HS-27A (cell line): Measurements from ENCODE around the gene SLC9C2.
"Not testable (repeated sequence)": the region's sequence is repeated elsewhere in the genome, so short reads cannot be mapped to it uniquely, and the experiment has no call there.

Source experiments
- DNase-seq: peaks from one replicate; pipeline ENCODE4 v3.0.0-alpha.2; 2012; ENCODE audit warnings: low read depth, missing footprints

Gene SLC9C2

GRCh38 chr1:173485401-173485800, 117.5 kb downstream of the SLC9C2 start:
- DNase-seq = no peak

DNA sequence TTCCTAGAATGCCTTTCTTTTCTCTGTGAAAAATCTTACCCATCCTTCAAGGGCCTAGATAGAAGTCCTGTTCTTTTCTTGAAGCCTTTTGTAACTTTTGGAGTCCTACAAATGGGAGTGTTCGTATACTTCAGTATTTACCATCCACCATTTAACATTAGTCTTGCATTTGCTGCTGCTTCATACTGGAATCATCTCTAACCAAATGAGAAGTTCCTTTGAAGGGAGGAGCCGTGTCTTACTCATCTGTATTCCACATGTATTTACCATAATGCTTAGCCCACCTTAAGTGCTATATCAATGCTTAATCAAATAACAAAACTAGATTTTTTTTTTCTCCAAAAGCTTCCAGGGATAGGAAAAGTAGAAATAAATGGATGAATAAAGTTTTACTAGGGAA, 118.6 kb downstream of the SLC9C2 start:
- DNase-seq = no peak

DNA sequence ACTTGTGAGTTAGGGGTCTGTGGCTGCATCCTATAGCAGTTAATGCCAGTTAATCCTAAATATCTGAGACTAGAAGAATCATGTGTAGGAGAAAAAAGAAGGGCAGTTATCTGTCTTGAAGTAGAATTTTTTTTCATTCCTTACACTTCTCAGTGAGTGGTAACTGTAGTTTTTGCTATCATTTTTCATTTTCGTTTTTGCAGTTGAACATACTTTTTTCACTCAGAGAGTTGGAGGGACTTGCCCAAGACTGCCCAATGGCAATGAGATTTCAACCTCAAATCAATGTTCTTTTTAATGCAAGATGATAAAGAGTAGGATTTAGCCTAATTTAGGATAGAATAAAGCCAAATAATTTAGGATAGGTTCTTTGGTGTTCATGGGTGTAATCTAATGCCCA, 120.2 kb downstream of the SLC9C2 start:
- no peak for DNase-seq

DNA sequence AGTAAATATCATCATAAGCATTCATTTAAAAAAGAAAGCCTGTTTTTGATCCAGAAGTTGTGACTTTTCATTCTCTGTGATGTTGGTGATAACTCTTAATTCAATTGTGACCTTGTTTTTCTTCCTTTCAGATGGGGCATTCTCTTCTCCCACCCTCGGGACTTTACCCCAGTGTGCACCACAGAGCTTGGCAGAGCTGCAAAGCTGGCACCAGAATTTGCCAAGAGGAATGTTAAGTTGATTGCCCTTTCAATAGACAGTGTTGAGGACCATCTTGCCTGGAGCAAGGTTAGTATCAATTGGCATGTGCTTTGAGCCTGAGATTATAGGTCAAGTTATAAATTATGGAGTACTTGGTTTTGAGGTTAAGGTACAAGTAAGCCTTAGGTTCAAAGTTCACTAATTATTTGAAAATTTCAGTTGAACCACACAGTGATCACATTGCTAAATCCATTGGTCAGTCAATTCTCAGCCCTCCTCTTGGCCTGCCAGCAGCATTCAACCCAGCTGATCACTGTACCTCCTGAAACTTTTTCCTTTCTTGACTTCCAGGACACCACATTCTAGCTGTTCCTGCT, 121.6 kb downstream of the SLC9C2 start:
- DNase-seq = no peak

- no peak for DNase-seq
Observed at GRCh38 chr1:173479649-173480048, 123.2 kb downstream of the SLC9C2 start.

DNA sequence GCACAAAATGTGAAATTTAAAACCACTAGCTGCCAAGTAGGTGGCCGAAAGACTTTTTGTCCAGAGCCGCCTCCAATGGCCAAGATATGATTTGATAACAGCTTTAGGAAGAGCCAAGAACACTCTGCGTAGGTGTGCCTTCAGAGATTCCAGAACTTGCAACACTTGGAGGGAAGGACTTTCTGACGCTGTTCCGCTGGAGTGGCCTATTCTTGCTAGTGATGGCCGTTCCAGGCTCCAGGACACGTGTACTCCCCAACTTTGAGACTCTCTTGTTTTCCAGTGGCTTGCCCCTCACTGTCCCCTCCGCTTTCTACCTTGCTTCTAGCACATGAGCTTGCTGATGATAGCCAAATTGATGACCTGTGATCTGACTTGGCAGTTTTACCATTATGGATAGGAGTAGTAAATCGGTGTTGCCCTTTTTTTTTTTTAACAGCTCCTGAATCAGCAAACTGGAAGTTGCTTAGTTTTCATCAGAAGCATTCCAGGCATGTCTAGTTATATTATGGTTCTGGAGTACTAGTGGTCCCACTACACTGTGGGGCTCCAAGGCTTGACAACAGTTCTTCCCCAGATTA, 124.7 kb downstream of the SLC9C2 start:
- no peak for DNase-seq

- DNase-seq = no peak
Observed at GRCh38 chr1:173477286-173478093, 125.4 kb downstream of the SLC9C2 start, which contains the start of gene PRDX6. TSS of gene PRDX6 (plus strand) at chr1:173477335. CDS start at chr1:173477398, 63 bp downstream.

- DNase-seq = no peak
Observed at GRCh38 chr1:173476665-173477285, 126.1 kb downstream of the SLC9C2 start.

GRCh38 chr1:173476197-173476664, 126.6 kb downstream of the SLC9C2 start:
- DNase-seq = no peak

- no peak for DNase-seq
Observed at GRCh38 chr1:173475564-173476196, 127.2 kb downstream of the SLC9C2 start.

- DNase-seq = not testable (repeated sequence)
Observed at GRCh38 chr1:173474780-173475421, 128.0 kb downstream of the SLC9C2 start.

GRCh38 chr1:173474097-173474779, 128.6 kb downstream of the SLC9C2 start:
- no peak for DNase-seq

DNA sequence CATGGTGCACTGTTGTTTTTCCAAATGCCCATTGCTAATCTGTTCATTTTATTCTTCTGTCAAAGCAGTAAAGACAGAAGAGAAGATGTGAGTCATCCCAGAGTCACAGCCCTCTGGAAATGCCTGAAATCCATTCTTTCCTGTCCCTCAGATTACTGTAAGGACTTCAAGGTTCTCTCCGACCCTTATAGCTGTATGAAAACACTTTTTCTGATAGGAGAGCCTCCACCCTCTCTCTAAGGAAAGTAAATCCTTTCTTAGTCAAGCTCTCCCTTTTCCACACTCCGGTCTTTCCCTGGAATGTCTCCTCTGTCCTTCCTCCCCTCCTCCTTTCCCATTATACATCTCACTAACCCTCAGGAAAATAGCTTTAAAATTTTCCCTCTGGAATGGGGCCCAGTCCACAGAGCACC, 129.3 kb downstream of the SLC9C2 start:
- DNase-seq = no peak

DNA sequence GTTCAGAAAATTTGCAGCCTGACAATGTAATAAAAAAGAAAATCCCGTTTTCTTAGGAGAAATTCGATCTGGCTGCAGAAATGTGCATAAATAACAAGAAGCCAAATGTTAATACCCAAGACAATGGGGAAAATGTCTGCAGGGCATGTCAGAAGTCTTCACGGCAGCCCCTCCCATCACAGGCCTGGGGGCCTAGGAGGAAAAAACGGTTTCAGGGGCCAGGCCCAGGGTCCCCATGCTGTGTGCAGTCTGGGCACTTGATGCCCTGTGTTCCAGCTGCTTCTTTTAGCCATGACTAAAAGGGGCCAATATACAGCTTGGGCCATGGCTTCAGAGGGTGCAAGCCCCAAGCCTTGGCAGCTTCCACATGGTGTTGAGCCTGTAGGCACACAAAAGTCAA, 132.3 kb downstream of the SLC9C2 start:
- no peak for DNase-seq

DNA sequence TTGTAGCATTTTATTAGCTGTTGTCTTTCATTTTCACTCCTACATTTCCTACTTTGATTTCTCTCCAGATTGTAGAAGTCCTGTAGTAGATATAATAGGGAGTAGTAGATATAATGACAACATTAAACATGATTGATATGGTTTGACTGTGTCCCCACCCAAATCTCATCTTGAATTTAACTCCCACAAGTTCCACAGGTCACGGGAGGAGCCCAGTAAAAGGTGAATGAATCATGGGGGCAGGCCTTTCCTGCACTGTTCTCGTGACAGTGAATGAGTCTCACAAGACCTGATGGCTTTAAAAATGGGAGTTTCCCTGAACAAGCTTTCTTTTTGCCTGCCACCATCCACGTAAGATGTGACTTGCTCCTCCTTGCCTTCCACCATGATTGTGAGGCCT, 133.2 kb downstream of the SLC9C2 start:
- no peak for DNase-seq

DNA sequence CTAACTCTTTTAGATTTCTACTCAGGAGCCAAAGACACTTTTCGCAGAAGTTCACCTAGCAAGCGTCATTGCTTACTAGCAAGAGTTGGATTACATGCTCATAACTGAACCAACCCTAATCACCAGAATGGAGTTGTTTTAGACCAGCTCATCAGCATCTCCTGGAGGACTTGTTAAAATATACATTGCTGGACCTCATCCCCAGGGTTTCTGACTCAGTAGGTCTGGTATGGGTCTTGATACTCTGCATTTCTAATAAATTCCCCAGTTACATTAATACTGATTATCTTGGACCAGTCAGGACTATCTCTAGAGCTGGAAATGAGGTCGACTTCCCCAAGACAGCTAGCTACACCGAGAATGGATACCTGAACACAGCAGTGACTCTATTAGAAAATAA, 135.4 kb downstream of the SLC9C2 start:
- no peak for DNase-seq

- DNase-seq = not testable (repeated sequence)
Observed at GRCh38 chr1:173464185-173464584, 138.7 kb downstream of the SLC9C2 start.

DNA sequence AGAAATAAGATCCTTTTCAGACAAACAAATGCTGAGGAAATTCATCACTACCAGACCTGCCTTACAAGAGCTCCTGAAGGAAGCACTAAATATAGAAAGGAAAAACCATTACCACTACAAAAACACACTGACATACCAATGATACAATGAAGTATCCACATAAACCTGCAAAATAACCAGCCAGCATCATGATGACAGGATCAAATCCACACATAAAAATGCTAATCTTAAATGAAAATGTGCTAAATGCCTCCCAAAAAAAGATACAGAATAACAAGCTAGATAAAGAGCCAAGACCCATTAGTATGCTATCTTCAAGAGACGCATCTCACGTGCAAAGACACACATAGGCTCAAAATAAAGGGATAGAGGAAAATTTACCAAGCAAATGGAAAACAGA, 140.2 kb downstream of the SLC9C2 start:
- DNase-seq = not testable (repeated sequence)

DNA sequence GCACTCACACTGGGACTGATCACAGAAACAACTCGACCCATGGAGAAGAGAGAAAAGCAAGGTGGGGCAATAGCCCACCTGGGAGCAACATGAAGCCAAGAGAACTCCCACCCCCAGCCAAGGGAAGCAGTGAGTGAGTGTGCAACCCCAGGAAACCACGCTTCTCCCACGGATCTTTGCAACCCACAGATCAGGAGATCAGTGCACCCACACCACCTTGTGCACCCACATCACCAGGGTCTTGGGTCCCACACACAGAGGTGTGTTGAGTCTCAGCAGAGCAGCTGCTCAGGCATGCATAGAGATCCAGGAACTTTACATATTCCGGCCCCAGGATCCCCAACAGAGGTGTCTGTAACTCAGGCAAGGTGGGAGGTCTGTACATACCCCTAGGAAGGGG, 143.0 kb downstream of the SLC9C2 start:
- DNase-seq = no peak

- DNase-seq = no peak
Observed at GRCh38 chr1:173454966-173455524, 147.8 kb downstream of the SLC9C2 start.

GRCh38 chr1:173453982-173454381, 148.9 kb downstream of the SLC9C2 start:
- no peak for DNase-seq
